HS-5 (cell line): ENCODE results near the gene GCGR.

Experiments
- DNase-seq: peaks from one replicate; pipeline ENCODE4 v3.0.0-alpha.2; 2012; ENCODE audit warnings: low read depth

The GCGR gene

DNA sequence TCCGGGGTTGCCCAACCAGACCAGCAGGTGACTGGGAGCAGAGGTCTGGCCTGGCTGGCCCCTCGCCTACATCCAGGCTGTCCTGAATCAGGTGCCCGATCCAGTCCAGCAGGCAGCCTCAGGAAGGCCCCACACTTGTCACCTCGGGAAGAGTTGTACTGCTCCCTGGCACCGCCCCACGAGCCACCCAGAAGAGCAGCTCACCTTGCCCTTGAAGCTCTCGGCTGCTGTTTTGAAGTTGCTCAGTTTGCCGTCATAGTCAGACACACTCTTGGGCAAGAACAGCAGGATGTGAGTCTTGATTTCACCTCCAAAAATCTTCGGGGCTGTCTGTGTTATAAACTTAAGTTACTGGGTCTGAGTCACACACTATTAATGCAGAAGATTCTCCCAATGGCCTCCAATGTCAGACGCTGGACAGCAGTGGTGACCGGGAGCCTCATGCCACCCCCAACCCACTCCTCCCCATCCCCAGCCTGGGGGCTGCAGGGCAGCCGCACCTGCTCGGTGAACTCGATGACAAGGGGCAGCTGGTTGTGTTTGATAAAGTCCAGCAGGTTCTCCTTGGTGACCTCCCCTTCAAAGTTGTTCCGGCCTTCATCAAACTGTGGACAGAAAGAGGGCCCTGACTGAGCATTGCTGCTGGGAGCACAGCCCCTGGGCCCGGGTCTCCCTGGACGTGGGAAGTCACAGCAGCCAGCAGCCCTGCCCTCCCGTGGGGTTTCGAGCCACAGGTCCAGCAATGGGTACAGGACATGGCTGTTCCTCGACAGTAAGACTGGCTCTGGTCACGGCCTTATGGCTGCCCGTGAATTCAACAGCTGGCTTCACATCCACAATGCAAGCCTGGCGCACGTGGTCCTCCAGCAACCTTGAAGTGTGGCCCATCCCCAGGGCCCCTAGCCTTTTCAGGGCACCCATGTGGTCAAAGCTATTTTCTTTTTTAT, 43.1 kb downstream of the GCGR start:
- DNase-seq = no peak

DNA sequence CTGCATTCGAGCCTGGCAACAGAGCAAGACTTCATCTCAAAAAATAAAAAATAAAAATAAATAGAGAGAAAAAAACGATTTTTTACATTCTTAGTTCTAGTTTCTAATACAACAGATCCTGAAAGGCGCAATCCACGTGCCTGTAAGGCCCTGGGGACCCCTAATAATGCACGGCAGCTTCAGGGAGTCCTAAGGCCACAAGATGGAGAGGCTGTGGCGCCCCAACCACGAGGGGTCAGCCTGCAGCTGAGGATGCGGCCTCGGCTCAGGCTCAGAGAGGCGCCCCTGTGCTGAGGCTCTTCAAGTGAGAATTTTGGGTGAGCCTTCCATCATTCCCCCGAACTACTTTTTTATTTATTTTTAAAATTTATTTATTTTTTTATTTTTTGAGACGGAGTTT, 45.5 kb downstream of the GCGR start:
- no peak for DNase-seq

DNA sequence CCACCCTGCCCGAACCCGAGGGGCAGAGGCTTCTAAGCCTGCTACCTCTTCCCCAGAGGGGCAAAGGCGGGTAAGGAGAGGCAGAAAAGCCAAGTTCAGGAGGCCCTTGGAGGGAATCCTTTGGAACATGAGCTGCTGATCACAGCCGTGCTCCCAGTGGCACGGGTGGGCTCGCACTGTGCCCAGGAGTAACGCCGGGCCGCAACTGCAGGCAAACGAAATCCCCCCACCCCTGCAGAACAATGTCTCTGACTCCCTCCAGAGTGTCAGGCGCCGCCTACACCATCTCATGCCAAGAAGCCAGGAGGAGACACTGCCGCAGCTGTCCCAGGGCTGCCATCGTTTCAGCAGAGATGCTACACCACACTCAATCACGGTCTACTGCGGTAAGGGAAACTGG, 47.5 kb downstream of the GCGR start:
- DNase-seq = no peak

DNA sequence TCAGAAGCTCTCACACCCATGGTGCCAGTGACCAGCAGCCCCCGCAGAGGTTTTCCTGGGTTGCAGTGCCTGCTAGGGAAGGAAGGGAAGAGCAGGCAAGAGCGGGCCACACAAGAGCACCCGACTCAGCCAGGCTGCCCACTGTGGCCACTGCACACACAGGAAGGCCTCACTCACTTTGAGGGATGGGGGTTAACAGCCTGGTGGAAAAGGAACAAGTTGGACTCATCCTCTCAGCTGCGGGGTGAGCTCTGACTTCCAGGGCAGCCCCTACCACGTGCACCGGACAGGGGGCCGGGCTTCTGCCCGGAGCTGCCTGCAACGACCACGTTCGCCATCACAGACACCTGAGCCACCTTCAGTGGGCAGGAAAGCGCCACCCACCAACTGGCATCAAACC, 48.3 kb downstream of the GCGR start:
- no peak for DNase-seq

DNA sequence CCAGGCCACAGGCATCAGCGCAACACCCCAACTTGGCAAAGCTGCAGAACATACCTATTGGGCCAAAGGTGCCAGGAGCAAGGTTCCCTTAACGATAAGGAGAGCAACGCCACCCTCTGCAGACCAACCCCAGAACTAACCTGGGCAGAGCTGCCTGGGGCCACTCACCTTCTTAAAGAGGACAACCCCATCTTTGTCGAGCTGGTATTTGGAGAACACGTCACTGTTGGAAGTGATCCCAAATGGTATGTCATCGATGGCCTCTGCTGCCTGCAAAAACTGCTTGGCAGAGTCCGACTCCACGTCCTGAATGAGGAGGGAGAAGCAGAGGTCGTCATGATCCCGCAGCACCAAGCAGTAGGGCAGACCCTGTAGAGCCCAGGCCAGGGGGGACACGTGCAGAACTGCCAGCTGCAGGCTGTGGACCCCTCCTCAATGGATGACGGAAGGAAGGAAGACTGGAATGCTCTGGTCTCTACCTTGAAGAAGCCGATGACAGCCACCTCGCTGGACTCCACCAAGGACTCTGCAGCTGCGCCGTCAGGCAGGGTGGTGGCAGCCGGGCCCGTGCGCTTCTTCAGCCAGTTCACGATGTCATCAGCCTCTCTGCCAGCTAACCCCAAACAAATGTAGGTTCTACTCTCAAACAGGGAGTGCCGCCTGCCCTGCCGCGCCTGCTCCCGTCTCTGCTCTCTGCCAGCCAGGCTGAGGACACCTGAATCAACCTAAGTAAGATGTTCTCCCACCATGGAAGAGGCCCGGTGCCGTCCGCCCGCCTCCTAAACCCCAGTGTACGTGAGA, 51.2 kb downstream of the GCGR start:
- DNase-seq = no peak

DNA sequence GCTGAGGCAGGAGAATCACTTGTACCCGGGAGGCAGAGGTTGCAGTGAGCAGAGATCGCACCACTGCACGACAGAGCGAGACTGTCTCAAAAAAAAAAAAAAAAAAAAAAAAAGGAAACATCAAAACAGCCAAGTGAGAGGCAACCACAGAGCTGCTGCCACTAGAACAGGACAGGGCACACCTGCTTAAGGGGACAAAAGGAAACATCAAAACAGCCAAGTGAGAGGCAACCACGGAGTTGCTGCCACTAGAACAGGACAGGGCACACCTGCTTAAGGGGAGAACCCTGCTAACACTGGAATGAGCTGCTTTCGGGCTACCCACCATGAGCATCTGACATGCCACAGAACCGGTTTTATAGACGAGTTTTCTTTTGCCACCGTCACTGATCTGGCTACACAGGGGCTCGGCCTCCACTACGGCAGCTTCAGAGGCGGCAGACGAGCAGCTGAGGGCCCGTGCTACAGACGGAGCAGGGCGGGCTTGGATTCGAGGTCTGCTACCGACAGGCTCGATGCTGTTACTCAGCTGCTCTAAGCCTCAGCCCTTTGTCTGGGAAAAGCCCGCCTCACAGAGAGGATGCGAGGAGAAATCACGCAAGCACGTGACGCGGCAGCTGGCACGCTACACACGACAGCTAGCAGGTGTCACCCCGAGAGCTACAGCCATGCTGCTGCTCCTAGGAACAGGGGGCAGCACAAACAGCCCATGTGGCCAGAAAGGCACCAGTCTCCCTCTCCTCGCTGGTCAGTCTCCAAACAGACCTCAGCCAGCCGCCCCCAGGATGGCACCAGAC, 54.4 kb downstream of the GCGR start:
- no peak for DNase-seq

DNA sequence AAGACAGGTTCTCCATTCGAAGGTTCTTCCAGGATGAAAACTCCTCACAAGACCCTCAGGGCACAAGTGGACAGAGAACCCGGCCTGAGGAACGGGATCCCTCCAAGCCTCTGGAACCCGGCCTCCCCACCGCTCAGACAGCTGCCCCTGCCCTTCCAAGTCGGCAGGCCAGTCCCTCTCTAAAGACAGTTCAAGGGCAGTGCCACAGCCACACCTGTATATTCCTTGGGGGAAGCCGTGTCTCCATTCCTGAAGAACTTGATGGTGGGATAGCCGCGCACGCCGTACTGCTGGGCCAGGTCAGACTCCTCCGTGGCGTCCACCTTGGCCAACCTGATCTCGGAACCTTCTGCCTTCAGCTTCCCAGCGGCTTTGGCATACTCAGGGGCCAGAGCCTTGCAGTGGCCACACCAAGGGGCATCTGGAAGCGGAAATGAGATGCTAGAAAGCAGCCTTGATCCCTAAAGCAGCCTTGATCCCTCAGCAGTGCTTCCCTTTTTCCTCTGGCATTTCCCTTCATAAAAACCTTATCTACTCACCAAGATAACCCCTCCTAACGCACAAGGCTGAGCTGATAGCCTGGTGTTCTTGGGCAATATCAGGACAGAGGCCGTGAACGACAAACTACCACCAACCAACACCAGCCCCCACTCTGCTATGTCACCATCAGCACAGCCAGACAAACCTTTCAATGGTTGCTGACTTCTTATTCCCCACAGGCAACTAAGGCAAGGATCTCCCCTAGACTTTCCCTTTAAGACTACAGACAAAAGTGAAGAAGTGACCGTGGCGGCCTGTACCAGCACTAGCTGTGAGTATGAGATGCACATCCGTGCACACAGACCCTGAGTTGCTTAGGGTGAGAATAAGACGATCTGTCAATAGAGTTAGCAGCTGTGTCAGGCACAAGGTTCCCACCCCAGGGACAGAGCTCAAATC, 55.3 kb downstream of the GCGR start:
- DNase-seq = no peak

DNA sequence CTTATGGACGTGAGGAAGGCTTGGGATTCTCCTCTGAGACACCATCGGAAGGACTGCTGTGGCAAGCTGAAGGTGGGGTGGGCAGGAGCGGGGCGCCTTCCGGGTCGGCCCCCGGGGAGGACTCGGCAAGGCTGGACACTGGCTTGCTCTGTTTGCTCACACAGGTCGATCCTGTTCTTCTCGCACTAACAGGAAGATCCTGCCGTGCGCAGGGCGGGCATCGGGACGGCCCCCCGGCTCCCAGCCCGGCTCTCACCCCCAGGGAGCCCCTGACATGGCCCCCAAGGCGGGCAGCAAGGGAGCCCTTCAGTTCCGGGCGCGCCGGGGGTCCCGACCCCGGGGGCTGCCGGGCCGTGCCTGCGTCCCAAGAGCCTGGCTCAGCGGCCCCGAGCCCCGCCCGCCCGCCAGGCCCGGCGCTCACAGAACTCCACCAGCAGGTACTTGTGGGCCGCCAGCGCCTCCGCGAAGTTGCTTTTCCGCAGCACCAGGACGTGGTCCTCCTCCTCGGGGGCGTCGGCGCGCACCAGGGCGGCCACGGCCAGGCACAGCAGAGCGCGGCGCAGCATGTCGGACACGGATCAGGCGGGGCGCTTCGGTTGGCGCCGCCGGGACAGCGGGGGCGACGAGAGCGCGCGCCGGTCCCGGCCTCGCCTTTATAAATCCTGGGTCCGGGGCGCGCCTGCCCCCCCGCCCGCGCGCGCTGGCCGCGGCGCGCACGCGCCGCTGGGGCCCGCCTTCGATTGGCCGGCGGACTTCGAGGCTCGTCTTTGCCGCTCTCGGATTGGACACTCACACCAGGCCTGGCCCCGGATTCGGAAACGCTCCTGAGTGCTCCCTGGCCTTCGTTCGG, 56.2 kb downstream of the GCGR start, which contains the start of gene P4HB:
Gene P4HB (minus strand): TSS at position 630 of the 850 bp plus-strand sequence. CDS start 64 bp downstream, at position 566.
- no peak for DNase-seq

DNA sequence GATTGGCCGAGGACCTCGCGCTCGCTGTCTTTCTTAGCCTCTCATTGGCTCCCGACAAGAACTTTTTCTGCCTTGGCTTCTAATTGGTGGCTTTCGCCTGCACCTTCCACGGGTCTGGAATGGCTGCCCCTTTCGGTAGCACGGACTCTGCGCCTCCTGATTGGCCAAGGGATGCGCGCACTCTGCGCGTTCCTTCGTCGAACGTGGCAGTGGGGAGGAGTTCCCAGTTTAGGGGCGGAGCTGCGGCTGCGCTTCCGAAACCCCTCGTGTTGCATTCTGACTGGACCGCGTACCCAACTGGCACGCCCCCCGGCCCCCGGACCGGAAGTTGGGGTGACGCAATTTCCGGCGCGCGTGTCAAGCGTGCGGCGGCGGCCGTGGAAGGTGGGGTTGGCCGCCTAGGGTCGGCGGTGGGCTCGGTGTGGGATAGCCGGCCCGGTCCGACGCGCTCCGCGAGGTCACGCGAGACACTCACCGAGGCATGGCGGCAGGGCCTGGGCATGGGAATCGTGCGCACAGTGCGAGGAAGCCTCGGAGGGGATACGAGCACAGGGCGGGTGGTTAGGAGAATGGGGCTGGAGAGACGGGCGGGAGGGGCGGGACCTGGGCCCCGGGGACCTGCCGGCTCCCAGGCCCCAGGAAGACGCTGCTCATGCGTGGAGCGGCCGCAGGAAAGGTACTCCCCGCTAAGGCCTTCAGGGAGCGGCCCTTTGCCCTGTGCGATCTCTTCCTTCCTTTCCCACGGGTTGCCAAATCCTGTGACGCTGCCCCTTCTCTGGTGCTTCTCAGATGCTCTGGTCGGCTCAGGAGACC, 57.0 kb downstream of the GCGR start:
- DNase-seq = peak; percentile 100

DNA sequence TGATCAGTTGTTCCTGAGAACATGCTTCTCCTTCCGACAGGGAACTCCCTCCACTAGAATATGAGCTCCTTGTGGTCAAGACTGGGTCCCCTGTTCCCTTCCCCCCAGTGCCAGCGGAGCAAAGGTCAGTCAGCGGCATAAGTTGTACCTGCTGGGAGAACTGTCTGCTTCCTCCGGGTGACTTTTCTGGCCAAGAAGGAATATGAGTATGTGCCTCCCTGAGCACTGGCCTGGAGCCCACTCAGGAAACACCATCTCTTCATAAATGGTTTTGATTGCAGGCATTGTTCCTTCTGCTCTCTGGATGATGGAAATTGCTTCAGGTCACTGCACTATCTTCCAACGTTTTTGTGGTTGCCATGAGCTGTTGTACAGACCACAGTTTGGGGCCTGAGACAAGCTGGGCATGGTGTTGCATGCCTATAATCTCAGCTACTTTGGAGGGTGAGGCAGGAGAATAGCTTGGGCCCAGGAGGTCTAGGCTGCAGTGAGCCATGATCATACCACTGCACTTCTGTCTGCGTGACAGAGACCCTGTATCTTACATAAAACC, 59.2 kb downstream of the GCGR start:
- no peak for DNase-seq
